ENCODE measurements around the gene PRR12.

The PRR12 gene

GRCh38 chr19:49665351-49666119 lies 74.6 kb downstream of the PRR12 start, which contains the start of the genes BCL2L12 and IRF3:
Gene BCL2L12 (plus strand): TSS chr19:49665933. CDS start chr19:49666693, 760 bp downstream.
Gene IRF3 (minus strand): TSS chr19:49665857. CDS start chr19:49664838, 1,019 bp downstream.
- DNase-seq (ENCODE audit: low read depth, low spot score) = peak; percentile 98

GRCh38 chr19:49666120-49666444 lies 75.1 kb downstream of the PRR12 start:
- DNase-seq (ENCODE audit: low read depth, low spot score) = no peak

GRCh38 chr19:49667473-49667872 lies 76.5 kb downstream of the PRR12 start:
- no peak for DNase-seq (ENCODE audit: low read depth, low spot score)

GRCh38 chr19:49669516-49669915 lies 78.5 kb downstream of the PRR12 start:
- no peak for DNase-seq (ENCODE audit: low read depth, low spot score)

- peak; percentile 64 for DNase-seq (ENCODE audit: low read depth, low spot score)
Observed at GRCh38 chr19:49672131-49672919, 81.3 kb downstream of the PRR12 start.
